Measurements from ENCODE around the gene SPTBN4.

Gene SPTBN4

DNA sequence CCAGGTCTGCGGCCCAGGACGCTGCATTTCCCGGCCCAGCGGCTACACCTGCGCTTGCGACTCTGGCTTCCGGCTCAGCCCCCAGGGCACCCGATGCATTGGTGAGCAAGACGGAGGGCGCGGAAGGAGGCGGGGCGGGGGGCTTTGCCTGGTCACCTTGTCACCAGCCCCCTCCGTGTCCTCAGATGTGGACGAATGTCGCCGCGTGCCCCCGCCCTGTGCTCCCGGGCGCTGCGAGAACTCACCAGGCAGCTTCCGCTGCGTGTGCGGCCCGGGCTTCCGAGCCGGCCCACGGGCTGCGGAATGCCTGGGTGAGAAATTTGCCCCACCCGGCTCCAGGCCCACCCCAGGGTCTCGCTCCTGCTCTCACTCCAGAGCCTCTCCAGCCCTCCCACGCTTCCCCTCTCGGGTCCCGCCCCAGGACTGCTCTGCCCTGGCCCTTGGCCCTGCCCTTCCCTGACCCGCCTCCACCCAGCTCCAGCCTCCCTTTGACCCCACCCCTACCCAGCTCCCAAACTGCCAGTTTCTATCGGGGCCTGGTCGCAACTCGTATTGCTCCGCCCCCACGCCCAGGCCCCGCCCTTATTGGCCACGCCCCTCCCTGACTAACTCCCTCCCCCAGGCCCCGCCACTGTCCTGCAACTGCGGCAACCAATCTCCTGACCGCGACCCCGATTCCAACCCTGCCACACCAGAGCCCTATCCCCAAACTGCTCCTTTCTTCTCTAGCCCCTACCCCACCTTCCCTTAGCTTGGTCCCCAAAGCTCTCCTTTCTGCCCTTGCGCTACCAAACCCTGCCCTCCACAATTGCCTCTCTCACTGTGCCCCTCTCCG, 143.0 kb downstream of the SPTBN4 start:
- peak overlapping the region; percentile 59 for H3K4me3 ChIP-seq (ENCODE audit: low read depth, low read length)
- no peak for TF ChIP-seq CTCF (IDR thresholded peaks at IDR 0.05; ENCODE audit: borderline replicate concordance, insufficient read depth, low read depth, low read length)

DNA sequence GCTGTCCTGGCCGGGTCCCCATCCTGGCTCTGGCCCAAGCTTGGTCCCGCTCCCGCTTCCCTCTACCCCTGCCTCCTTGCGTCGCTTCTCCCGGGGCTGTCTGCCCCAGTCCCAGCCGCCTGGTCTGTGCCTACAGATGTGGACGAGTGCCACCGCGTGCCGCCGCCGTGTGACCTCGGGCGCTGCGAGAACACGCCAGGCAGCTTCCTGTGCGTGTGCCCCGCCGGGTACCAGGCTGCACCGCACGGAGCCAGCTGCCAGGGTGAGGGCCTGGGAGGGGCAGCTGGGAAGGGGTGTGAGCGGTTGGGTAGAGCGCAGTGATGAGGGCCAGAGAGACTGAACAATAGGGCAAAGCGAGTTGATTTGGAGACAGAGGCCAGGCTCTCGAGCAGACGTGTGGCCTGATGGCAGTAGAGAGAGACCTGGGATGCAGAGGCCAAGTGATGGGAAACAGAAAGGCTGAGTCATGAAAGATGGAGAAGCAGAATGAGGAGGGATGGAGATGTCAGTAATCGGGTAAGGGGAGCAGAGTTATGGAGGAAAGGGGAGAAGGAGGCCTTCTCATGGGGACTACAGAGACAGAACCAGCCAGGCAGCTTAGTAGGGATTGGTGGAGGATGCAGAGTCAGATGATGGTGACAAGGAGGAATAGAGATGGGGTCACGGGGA, 143.7 kb downstream of the SPTBN4 start:
- TF ChIP-seq CTCF (IDR thresholded peaks at IDR 0.05; ENCODE audit: borderline replicate concordance, insufficient read depth, low read depth, low read length): no peak
- H3K4me3 ChIP-seq (ENCODE audit: low read depth, low read length): no peak overlapping the region

GRCh38 chr19:40611096-40611495, 144.3 kb downstream of the SPTBN4 start:
- TF ChIP-seq CTCF (IDR thresholded peaks at IDR 0.05; ENCODE audit: borderline replicate concordance, insufficient read depth, low read depth, low read length): no peak
- no peak overlapping the region for H3K4me3 ChIP-seq (ENCODE audit: low read depth, low read length)

DNA sequence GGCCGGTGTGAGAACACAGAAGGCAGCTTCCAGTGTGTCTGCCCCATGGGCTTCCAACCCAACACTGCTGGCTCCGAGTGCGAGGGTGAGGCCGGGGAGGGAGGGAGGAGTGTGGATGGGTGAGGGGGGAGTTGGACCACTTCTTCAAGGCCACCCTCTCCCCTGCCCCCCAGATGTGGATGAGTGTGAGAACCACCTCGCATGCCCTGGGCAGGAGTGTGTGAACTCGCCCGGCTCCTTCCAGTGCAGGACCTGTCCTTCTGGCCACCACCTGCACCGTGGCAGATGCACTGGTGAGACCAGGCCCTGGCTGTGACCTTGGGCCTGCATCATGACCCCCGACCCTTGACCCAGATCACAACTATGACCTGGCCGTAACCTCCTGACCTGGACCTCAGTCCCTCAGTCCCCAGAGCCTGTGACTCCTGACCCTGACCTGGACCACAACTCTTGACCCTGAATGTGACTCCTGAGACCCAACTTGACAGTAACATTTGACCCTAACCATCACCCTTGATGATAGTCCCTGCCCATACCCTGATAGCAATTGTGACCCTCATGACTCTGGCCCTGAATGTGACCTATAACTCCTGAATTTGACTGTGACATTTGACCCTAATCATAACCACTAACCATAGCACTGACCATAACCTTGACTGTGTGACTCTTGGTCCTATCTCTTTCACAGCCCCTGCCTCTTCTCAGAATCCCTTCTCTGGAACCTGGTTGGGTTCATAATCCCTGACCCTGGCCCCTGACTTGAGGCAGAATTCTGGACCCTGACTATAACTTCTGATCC, 145.3 kb downstream of the SPTBN4 start:
- TF ChIP-seq CTCF (IDR thresholded peaks at IDR 0.05; ENCODE audit: borderline replicate concordance, insufficient read depth, low read depth, low read length): no peak
- no peak overlapping the region for H3K4me3 ChIP-seq (ENCODE audit: low read depth, low read length)

- TF ChIP-seq CTCF (IDR thresholded peaks at IDR 0.05; ENCODE audit: borderline replicate concordance, insufficient read depth, low read depth, low read length): no peak
- H3K4me3 ChIP-seq (ENCODE audit: low read depth, low read length): peak overlapping the region; percentile 70
These were observed 146.3 kb downstream of the SPTBN4 start for GRCh38 chr19:40612831-40613689.

Data from GM12875 (cell line).